ENCODE measurements around the gene HIGD2B. TPM values are rescaled to one million over a fixed set of nuclear protein-coding genes. Genes with fewer than 3 reads are reported as not detected.

Gene HIGD2B
- total and polyA plus RNA-seq, 12 donors, result 0.10 TPM; not detected in 11

- no peaks in the 10 kb centered on the region for H3K9me3 ChIP-seq (replicated peaks in 1 of 3)
- intact Hi-C loops (cut with DNase I), result no loop called here
- no peak for TF ChIP-seq CTCF (IDR thresholded peaks at IDR 0.05)
- no peak for TF ChIP-seq POLR2A (IDR thresholded peaks at IDR 0.05)
- H3K27ac ChIP-seq, result no peak overlapping the region
- no peaks in the 10 kb centered on the region for H3K4me1 ChIP-seq (replicated peaks in 1 of 2)
- DNase-seq, result no peak
- H3K36me3 ChIP-seq (replicated peaks in 1 of 2), result peaks cover 0 to 3% of the 10 kb centered on the region in 2 donors
- H3K27me3 ChIP-seq, result no peaks in the 10 kb centered on the region
- WGBS, 4 donors, result 93 to 96% (median 95%) methylated on average over 11 of the region's 11 CpGs
- H3K4me3 ChIP-seq, result no peak overlapping the region
Measured at GRCh38 chr15:72706266-72706665, 20.3 kb upstream of the HIGD2B start.

- intact Hi-C loops (cut with DNase I), result no loop called here
- 95 to 96% (median 95%) methylated on average over 9 of the region's 9 CpGs for whole genome bisulfite sequencing, 4 donors
- TF ChIP-seq POLR2A (IDR thresholded peaks at IDR 0.05) (no peak), CTCF (IDR thresholded peaks at IDR 0.05) (no peak)
- no peaks in the 10 kb centered on the region for H3K27me3 ChIP-seq
- no peaks in the 10 kb centered on the region for H3K4me1 ChIP-seq (replicated peaks in 1 of 2)
- no peak overlapping the region for H3K27ac ChIP-seq
- no peak for DNase-seq
- H3K36me3 ChIP-seq (replicated peaks in 1 of 2), result no peaks in the 10 kb centered on the region
- H3K9me3 ChIP-seq (replicated peaks in 1 of 3), result no peaks in the 10 kb centered on the region
- no peak overlapping the region for H3K4me3 ChIP-seq
Measured at GRCh38 chr15:72700076-72700475, 14.1 kb upstream of the HIGD2B start.

- TF ChIP-seq POLR2A (IDR thresholded peaks at IDR 0.05) (no peak), CTCF (IDR thresholded peaks at IDR 0.05) (no peak)
- no peaks in the 10 kb centered on the region for H3K36me3 ChIP-seq (replicated peaks in 1 of 2)
- WGBS, 4 donors, result 94 to 97% (median 95%) methylated on average over 5 of the region's 5 CpGs
- H3K4me3 ChIP-seq, result no peak overlapping the region
- intact Hi-C loops (cut with DNase I), result no loop called here
- no peak overlapping the region for H3K27ac ChIP-seq
- no peaks in the 10 kb centered on the region for H3K27me3 ChIP-seq
- no peak for DNase-seq
- H3K9me3 ChIP-seq (replicated peaks in 1 of 3), result no peaks in the 10 kb centered on the region
- H3K4me1 ChIP-seq (replicated peaks in 1 of 2), result no peaks in the 10 kb centered on the region
Measured at GRCh38 chr15:72698938-72699337, 13.0 kb upstream of the HIGD2B start.

- Histone ChIP-seq H3K36me3 (replicated peaks in 1 of 2) (no peaks in the 10 kb centered on the region), H3K27me3 (no peaks in the 10 kb centered on the region), H3K9me3 (replicated peaks in 1 of 3) (no peaks in the 10 kb centered on the region), H3K4me1 (replicated peaks in 1 of 2) (peaks cover 0 to 3% of the 10 kb centered on the region in 2 donors), H3K4me3 (no peak overlapping the region), H3K27ac (no peak overlapping the region)
- 87 to 91% (median 89%) methylated on average over 5 of the region's 5 CpGs for WGBS, 4 donors
- intact Hi-C loops (cut with DNase I), result no loop called here
- TF ChIP-seq POLR2A (IDR thresholded peaks at IDR 0.05), result no peak
- TF ChIP-seq CTCF (IDR thresholded peaks at IDR 0.05), result no peak
- no peak for DNase-seq
Measured at GRCh38 chr15:72690938-72691337, 5.0 kb upstream of the HIGD2B start.

All from adrenal gland (tissue), 12 donors.